CD14-positive monocyte (primary cell): ENCODE data around the gene F11R. TPM values are rescaled to one million over a fixed set of nuclear protein-coding genes. Genes with fewer than 3 reads are reported as not detected.

Experiments
- DNase-seq, 3 donors: peaks; one replicate each; pipeline ENCODE4 v3.0.0-alpha.2; 2011 to 2022
- H2AFZ ChIP-seq: 2 replicates; pipeline ENCODE4 v1.6.0; 2012; ENCODE audit warnings: mild to moderate bottlenecking, low read depth, low read length, inconsistent platforms; ENCODE audit not compliant: insufficient read depth, poor library complexity, severe bottlenecking
- H3K27ac ChIP-seq, 2 donors: 1 replicate in 1 of 2; 2 replicates in 1 of 2; pipeline ENCODE4 v1.5.1; 2012 to 2013; ENCODE audit warnings: low read length in 2 of 2, control low read depth in 1 of 2, inconsistent platforms in 1 of 2, low read depth in 1 of 2, mild to moderate bottlenecking in 1 of 2
- H3K27me3 ChIP-seq, 2 donors: one replicate each; pipeline versions ENCODE4 v1.6.0 to v1.6.1; 2011 to 2013; ENCODE audit warnings: low read length in 2 of 2; ENCODE audit not compliant: control insufficient read depth in 2 of 2, insufficient read depth in 2 of 2
- H3K36me3 ChIP-seq, 2 donors: replicated peaks in 1 of 2; 1 replicate in 1 of 2; 2 replicates in 1 of 2; pipeline versions ENCODE4 v1.5.1 to v1.6.1; 2012 to 2013; ENCODE audit warnings: low read length in 2 of 2, control low read depth in 1 of 2, inconsistent platforms in 1 of 2, mild to moderate bottlenecking in 1 of 2; ENCODE audit not compliant: insufficient read depth in 2 of 2, control insufficient read depth in 1 of 2
- H3K4me1 ChIP-seq, 2 donors: 1 replicate in 1 of 2; 2 replicates in 1 of 2; pipeline versions ENCODE4 v1.5.1 to v1.6.1; 2012 to 2013; ENCODE audit warnings: low read length in 2 of 2, control low read depth in 1 of 2, inconsistent platforms in 1 of 2, mild to moderate bottlenecking in 1 of 2, moderate library complexity in 1 of 2; ENCODE audit not compliant: insufficient read depth in 2 of 2, control insufficient read depth in 1 of 2
- H3K4me2 ChIP-seq: replicated peaks from 2 replicates; pipeline ENCODE3; 2012; ENCODE audit warnings: low read length, moderate library complexity, mild to moderate bottlenecking; ENCODE audit not compliant: poor library complexity, severe bottlenecking; ENCODE audit errors: extremely low read depth
- H3K4me3 ChIP-seq, 3 experiments: fragments of 200-600 bp in 1 of 3; sonication (generic) in 1 of 3; replicated peaks in 1 of 3; 1 replicate in 2 of 3; 2 replicates in 1 of 3; pipeline ENCODE4 v1.5.1; 2011 to 2013; ENCODE audit warnings: low read length in 3 of 3, mild to moderate bottlenecking in 3 of 3, control low read depth in 2 of 3, low read depth in 2 of 3, inconsistent platforms in 1 of 3, moderate library complexity in 1 of 3
- H3K79me2 ChIP-seq: 2 replicates; pipeline ENCODE4 v1.6.0; 2012; ENCODE audit warnings: mild to moderate bottlenecking, control low read depth, inconsistent platforms, low read length, moderate library complexity; ENCODE audit not compliant: insufficient read depth
- H3K9ac ChIP-seq: 2 replicates; pipeline ENCODE4 v1.6.0; 2017; ENCODE audit warnings: low read length, mild to moderate bottlenecking; ENCODE audit not compliant: insufficient read depth, poor library complexity, severe bottlenecking
- H3K9me3 ChIP-seq, 2 donors: replicated peaks in 1 of 2; 1 replicate in 1 of 2; 2 replicates in 1 of 2; pipeline versions ENCODE4 v1.5.1 to v1.6.1; 2012 to 2013; ENCODE audit warnings: low read length in 2 of 2, control low read depth in 1 of 2; ENCODE audit not compliant: control insufficient read depth in 1 of 2, insufficient read depth in 1 of 2
- H4K20me1 ChIP-seq: 2 replicates; pipeline ENCODE4 v1.6.0; 2012; ENCODE audit warnings: mild to moderate bottlenecking, low read length, control low read depth, moderate library complexity; ENCODE audit not compliant: insufficient read depth
- H3K27ac Mint-ChIP-seq, 7 donors: one replicate each; pipeline ENCODE4 v1.8.0; 2020; ENCODE audit warnings: mild to moderate bottlenecking in 7 of 7, mixed read lengths in 7 of 7, moderate library complexity in 6 of 7, inconsistent platforms in 2 of 7
- H3K27me3 Mint-ChIP-seq, 3 donors: one replicate each; pipeline ENCODE4 v1.8.0; 2021 to 2022; ENCODE audit warnings: low read depth in 3 of 3, mild to moderate bottlenecking in 3 of 3, mixed read lengths in 3 of 3, moderate library complexity in 3 of 3, inconsistent platforms in 1 of 3
- H3K36me3 Mint-ChIP-seq, 2 donors: one replicate each; pipeline ENCODE4 v1.8.0; 2020; ENCODE audit warnings: mixed read lengths in 2 of 2, inconsistent platforms in 1 of 2, mild to moderate bottlenecking in 1 of 2
- H3K4me1 Mint-ChIP-seq: one replicate; pipeline ENCODE4 v1.8.0; 2020; ENCODE audit warnings: mild to moderate bottlenecking, mixed read lengths
- H3K4me3 Mint-ChIP-seq, 2 donors: one replicate each; pipeline ENCODE4 v1.8.0; 2020; ENCODE audit warnings: mild to moderate bottlenecking in 2 of 2, mixed read lengths in 2 of 2, moderate library complexity in 1 of 2
- H3K9me3 Mint-ChIP-seq, 7 donors: one replicate each; pipeline ENCODE4 v1.8.0; 2020 to 2022; ENCODE audit warnings: mixed read lengths in 7 of 7, mild to moderate bottlenecking in 6 of 7, moderate library complexity in 6 of 7, inconsistent platforms in 2 of 7
- CTCF ChIP-seq: fragments of 200-600 bp; IDR thresholded peaks from one replicate; pipeline ENCODE4 v1.8.0; 2022; ENCODE audit warnings: antibody characterized with exemption, mild to moderate bottlenecking
- WGBS: methylation state at CpG from one replicate; pipeline ENCODE4 v1.1.5; 2013; ENCODE audit warnings: missing lambda C conversion rate; ENCODE audit not compliant: insufficient coverage; 5-methylcytosine and 5-hydroxymethylcytosine counted together
- intact Hi-C, 2 donors: fragments of 100-400 bp; cut with micrococcal nuclease; formaldehyde crosslinking; loops; one replicate each; pipeline versions ENCODE4 v1.15.0 to v1.15.1; 2023
- polyA plus RNA-seq, 3 donors: library from polyadenylated mRNA; depleted of rRNA in 1 of 3; unstranded in 2 of 3; stranded (reverse) in 1 of 3; fragments of 300-500 nt in 2 of 3; fragments of >200 nt in 1 of 3; fragmentation: Illumina TruSeq in 2 of 3; gene quantifications; 1 replicate in 2 of 3; 2 replicates in 1 of 3; pipeline ENCODE4 v1.2.3, GENCODE V29; 2012 to 2021

Gene F11R
- polyA plus RNA-seq, 3 donors = 28.8 to 58.0 (median 35.9) TPM

DNA sequence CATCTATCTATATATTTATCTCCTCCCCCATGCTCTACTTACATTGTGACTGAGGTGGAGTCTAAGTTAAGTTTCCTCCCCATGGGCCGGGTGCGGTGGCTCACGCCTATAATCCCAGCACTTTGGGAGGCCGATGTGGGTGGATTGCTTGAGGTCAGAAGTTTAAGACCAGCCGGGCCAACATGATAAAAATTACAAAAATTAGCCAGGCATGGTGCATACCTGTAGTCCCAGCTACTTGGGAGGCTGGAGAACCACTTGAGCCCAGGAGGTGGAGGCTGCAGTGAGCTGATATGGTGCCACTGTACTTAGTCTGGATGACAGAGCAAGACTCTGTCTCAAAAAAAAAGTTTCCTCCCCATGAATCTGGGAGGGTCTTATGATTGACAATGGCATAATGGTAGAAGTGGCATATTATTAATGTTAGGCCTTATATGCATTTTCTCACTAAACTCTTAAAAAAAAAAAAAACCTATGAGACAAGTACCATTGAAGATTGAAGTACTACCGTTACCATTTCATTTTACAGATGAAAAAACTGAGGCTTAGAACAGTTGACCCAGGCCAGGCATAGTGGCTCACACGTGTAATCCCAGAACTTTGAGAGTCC lies 11.2 kb downstream of the F11R start:
- peaks cover 0 to 2% (median 0%) of the 10 kb centered on the region in 7 donors for H3K9me3 Mint-ChIP-seq
- no peaks in the 10 kb centered on the region for H3K27me3 ChIP-seq
- no peak overlapping the region for H3K27ac ChIP-seq
- peaks cover 6 to 7% of the 10 kb centered on the region in 2 donors for H3K36me3 ChIP-seq
- H3K4me1 ChIP-seq = peaks cover 28 to 37% of the 10 kb centered on the region in 2 donors
- no peak overlapping the region for H3K4me3 Mint-ChIP-seq
- no peaks in the 10 kb centered on the region for H3K9me3 ChIP-seq
- H3K27ac Mint-ChIP-seq = no peak overlapping the region
- no peak for TF ChIP-seq CTCF
- H3K4me3 ChIP-seq = no peak overlapping the region
- H4K20me1 ChIP-seq = peaks cover 5% of the 10 kb centered on the region
- peaks cover 66% of the 10 kb centered on the region for H3K79me2 ChIP-seq
- no peak for DNase-seq
- no peak overlapping the region for H3K4me2 ChIP-seq
- intact Hi-C loops = no loop called here
- no peaks in the 10 kb centered on the region for H3K27me3 Mint-ChIP-seq
- H2AFZ ChIP-seq = no peak overlapping the region
- peaks cover 7 to 33% of the 10 kb centered on the region in 2 donors for H3K36me3 Mint-ChIP-seq
- no peak overlapping the region for H3K9ac ChIP-seq
- H3K4me1 Mint-ChIP-seq = peaks cover 34% of the 10 kb centered on the region
- WGBS = 100% methylated on average over 2 of the region's 7 CpGs

DNA sequence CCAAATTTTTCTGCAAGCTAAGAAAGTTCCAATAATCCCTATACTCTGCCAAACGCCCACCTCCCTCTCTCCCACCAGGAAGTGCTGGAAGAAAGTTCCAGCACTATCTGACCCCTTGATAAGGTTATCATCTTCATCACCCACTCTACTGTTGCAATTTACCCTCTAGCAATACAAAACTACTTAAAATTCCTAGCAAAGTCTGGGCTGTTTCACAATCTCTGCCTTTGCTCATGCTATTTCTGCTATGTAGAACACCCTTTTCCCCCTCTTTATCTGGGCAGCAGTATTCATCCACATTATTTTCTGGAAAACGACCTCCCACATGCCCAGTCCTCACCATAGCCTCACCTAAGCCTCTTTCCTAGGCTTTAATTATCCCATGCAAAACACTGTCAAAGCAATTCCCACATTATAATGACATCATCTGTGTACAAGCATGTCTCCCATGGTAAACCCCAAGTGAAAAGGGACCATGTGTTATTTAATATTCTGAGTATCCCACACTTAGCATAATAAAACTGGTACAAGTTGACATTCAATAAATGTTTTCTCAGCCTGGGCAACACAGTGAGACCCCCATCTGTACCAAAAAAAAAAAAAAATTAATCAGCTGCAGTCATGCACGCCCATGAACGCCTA lies 12.0 kb downstream of the F11R start:
- Histone ChIP-seq H3K27me3 (no peaks in the 10 kb centered on the region), H4K20me1 (peaks cover 5% of the 10 kb centered on the region), H3K4me1 (peaks cover 21 to 30% of the 10 kb centered on the region in 2 donors), H3K9me3 (no peaks in the 10 kb centered on the region), H3K36me3 (peaks cover 6 to 7% of the 10 kb centered on the region in 2 donors), H2AFZ (no peak overlapping the region), H3K4me2 (no peak overlapping the region), H3K79me2 (peaks cover 62% of the 10 kb centered on the region), H3K27ac (no peak overlapping the region), H3K9ac (no peak overlapping the region), H3K4me3 (no peak overlapping the region)
- no peak for DNase-seq
- intact Hi-C loops = no loop called here
- peaks cover 0 to 2% (median 0%) of the 10 kb centered on the region in 7 donors for H3K9me3 Mint-ChIP-seq
- no peak for TF ChIP-seq CTCF
- H3K4me3 Mint-ChIP-seq = no peak overlapping the region
- H3K27ac Mint-ChIP-seq = no peak overlapping the region
- peaks cover 7 to 33% of the 10 kb centered on the region in 2 donors for H3K36me3 Mint-ChIP-seq
- no peaks in the 10 kb centered on the region for H3K27me3 Mint-ChIP-seq
- peaks cover 28% of the 10 kb centered on the region for H3K4me1 Mint-ChIP-seq
- 89% methylated on average over 2 of the region's 4 CpGs for WGBS
